RKO (cell line): ENCODE data around the gene NTN1.
"Not testable (repeated sequence)": the region's sequence is repeated elsewhere in the genome, so short reads cannot be mapped to it uniquely, and the experiment has no call there.

Experiments used
- DNase-seq: peaks from one replicate; pipeline ENCODE4 v3.0.0-alpha.2; 2016; ENCODE audit warnings: low spot score

NTN1 gene

DNA sequence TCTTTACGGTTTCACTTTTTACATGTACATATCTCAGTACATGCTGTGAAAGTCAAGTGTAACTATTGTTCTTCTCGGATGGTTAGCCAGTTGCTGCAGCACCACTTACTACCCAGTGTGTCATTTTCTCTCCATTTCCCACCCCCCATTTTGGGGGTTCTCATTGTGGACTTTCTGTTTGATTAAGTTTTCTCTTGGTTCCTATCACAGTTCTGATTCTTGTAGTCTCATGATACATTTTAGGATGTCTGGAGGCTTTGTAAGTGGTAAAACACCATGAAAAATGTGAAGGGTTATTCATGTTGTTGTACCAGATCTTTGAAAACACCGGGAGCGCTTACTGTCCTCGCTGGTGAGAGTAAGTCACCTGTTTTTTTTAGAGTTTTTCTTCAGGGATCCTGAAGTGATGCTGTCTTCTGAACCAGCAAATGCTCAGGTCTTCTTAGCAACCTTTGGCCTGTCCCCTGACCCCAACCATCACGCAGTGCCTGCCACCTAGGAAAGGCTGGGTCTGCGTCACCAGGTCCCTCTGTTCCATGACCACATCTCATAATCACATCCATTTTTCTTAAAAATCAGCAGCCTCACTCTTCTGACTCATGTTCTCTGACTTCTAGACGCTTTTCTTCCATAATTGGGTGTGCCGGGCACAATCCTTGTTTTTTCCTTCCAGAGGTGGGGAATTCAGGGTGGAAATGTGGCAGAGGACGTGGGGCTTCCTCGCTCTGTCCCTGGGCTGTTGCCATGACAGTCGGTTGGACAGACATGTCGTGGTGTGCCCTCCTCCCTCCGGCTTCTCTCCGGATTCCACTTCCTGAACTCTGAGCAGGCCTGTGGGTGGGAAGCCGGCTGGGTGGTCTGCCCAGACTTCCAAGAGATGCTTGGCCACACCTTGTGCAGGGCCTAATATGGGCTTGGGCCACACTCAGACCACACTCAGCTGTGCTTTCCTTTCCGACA lies 102.6 kb downstream of the NTN1 start:
- DNase-seq: no peak

DNA sequence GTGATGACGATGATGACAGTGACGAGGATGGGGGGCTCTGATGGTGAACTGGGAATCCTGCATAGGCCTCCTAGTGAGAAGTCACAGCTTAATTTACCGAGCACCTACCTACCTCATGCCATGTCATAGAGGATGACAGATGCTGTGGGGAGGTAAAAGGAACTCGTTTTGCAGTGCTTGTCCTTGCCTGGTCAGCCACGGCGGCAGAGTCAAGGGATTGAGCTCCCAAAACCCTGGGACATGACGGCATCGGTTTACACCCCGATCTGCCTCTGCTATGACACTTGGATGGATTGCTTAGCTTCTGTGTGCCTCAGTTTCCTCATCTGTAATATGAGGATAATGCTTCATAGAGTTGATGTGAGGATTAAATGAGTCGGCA lies 103.2 kb downstream of the NTN1 start:
- DNase-seq: no peak

GRCh38 chr17:9125722-9126121 lies 104.4 kb downstream of the NTN1 start:
- DNase-seq: no peak

DNA sequence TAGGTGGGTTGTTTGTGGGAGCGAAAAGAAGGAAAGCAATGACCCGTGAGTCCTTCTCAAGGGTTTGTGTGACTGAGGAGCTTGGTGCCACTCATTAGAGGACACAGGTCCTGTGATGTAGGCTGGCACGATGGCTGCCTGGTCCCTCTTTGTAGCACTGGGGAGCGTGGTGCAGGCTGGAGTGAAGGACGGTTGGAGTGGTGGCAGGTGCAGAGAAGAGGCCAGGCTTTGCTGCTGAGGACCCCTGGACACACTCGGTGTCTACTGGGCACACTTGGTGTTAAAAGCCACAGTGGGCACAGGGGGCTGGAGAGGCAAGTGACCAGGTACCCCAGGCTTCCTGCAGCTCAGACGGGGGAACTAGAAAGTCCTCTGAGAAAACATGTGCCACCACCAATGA lies 106.0 kb downstream of the NTN1 start:
- DNase-seq: no peak

GRCh38 chr17:9131371-9131770 lies 110.1 kb downstream of the NTN1 start:
- no peak for DNase-seq

DNA sequence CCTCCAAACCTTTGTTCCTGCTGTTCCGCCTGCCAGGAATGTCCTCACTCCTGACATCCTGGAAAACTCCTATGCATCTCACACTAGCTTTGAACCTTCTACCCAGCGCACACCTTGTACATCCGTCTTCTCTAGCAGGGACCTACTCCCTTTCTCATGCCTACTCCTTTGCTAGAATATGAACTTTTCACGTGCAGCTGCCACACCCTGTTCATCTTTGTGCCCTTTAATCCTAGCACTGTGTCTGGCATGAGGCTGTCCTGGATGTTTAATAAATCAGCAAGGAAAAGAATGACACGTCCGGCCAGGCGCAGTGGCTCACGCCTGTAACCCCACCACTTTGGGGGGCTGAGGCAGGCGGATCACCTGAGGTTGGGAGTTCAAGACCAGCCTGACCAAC lies 111.0 kb downstream of the NTN1 start:
- DNase-seq: no peak

GRCh38 chr17:9132944-9133610 lies 111.8 kb downstream of the NTN1 start:
- DNase-seq: no peak

DNA sequence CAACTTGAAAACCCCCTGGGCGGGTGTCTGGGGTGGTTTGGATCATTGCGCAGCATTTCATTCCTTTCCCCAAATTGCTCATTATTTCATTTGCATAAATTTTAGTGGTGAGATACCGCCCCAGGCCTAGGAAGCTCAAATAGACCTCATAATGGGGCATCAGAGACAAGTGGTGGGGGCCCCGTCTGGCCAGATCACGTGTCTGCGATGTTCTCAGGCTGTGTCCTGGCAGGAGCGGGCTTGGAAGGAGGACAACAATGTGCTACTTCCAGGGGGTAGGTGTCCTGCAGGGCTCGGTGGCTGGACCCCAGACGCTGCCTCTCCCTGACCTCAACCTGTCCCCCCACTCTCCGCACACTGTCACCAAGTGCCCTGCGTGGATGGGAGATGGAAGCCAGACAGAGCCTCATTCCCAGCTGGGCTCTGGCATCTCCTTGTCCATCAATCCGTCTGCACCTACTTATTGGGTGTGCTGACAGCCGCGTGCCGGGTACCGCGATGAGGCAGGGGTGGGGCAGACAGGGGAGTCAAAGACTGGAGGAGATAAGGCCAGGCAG lies 116.9 kb downstream of the NTN1 start:
- DNase-seq: no peak

DNA sequence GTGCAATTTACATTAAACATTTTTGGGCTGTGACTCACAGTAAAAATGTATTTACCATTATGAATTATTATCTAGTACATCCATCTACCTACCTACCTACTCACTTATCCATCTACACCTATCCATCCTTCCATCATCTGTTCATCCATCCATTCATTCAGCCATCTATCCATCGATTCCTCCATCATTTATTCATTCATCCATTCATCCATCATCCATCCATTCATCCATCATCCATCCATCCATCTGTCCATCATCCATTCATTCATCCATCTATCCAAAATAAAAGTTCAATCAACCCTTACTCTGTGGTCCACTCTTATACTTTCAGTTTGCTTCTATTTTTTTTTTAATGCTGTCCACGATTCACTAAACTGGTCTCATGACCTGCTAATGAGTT lies 118.4 kb downstream of the NTN1 start:
- no peak for DNase-seq

- no peak for DNase-seq
Observed at GRCh38 chr17:9140550-9141424, 119.5 kb downstream of the NTN1 start.

DNA sequence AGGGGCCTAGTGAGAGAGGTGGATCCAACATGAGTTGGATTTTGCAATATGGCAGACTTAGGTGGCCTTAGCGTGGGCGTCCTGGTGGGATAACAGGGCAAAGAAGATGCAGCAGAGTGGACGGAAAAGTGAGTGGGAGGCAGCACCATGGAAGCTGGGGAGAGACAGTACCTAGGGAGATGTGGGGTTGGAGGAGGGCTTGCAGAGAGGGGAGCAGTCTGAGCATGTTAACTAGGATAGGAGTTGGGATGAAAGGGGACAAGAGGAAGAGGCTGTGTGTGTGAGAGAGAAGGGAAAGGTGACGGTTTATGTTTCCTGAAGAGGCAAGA lies 120.1 kb downstream of the NTN1 start:
- no peak for DNase-seq

- DNase-seq: no peak
Observed at GRCh38 chr17:9142772-9143494, 121.6 kb downstream of the NTN1 start.

- no peak for DNase-seq
Observed at GRCh38 chr17:9144502-9145249, 123.4 kb downstream of the NTN1 start.

DNA sequence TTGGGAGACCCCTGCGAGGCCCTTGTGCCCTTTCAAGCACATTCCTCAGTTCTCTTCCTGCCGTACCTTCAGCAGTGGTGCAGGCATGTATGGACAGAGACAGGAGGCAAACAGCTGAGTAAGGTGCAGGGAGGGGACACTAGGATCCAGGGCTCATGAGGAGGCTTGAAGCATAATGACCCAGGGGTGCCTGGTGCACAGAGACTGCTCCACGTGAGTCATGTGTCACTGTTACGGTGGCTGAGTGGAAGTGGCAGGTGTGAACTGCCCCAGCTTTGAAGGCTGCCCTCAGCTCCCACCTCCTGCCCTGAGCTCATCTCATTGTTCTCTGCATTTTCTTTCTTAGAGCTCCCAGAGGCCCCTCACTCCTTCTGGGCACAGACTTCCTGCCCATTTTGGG lies 124.8 kb downstream of the NTN1 start:
- no peak for DNase-seq

DNA sequence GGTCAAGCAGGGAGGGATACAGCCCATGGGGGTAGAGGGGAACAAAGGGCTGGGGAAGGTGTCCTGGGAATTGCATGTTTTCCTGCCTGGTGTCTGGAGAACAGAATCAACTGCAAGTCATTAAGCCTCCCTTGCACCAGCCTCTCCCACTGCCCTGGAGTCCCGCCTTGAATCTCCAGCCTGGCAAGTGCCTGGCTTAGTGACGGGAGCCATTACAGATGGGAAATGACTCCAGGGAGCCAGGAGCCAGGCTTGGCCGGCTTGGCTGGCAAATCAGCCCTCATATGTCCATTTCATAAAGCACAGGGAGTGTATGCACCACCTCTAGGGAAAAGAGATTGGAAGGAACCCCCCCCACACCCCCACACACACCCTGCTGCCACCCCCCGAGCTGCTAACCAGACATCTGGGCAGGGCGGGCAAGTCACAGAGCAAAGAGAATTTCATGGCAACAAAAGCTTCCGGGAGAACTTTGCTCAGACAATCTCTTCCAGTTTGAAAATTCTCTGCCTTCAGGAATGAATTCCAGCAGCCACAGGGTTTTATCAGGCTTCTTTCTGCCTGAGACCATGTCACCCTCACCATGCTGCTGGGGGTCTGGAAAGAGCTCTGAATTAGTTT lies 127.7 kb downstream of the NTN1 start:
- no peak for DNase-seq

GRCh38 chr17:9150446-9151090 lies 129.3 kb downstream of the NTN1 start:
- no peak for DNase-seq

DNA sequence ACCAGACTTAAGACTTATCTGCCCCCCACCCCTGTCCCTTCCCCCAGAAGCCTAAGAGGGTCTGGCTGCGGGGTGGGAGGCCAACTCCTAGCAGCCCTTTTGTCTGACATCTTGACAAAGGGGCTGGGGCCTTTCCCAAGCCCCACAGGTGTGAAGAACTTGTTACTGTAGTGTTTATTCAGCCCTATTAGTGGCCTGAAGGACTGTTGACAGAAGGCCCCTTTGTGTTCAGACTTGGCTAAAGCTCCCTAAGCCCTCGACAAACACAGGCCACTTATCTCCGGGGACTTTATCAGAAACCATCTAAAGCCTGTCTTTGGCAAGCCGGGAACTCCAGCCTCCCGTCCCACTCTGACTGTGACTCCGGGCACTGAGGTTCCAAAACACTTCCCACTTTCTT lies 129.8 kb downstream of the NTN1 start:
- DNase-seq: no peak

DNA sequence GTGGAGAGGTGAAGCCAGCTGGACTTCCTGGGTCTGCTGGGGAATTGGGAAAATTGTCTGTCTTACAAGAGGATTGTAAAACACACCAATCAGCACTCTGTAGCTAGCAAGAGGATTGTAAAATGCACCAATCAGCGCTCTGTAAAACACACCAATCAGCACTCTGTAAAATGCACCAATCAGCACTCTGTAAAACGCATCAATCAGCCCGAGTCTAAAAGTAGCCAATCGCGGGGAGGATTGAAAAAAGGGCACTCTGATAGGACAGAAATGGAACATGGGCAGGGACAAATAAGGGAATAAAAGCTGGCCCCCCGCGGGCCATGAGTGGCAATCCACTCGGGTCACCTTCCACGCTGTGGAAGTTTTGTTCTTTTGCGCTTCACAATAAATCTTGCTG lies 130.4 kb downstream of the NTN1 start:
- not testable (repeated sequence) for DNase-seq

GRCh38 chr17:9158544-9159452 lies 137.5 kb downstream of the NTN1 start:
- peak; percentile 15 for DNase-seq
